Endothelial cell of umbilical vein (primary cell): ENCODE data around the gene CUL2. TPM values are rescaled to one million over a fixed set of nuclear protein-coding genes. Genes with fewer than 3 reads are reported as not detected.

Experiments
- BruUV-seq: library from RNA; stranded (reverse); fragments of 400-500 nt; replicated peaks from 2 replicates; lab custom pipeline; 2021; lab: Mats Ljungman, UMichigan
- CTCF ChIA-PET: fragments of 300-600, 350-600 bp; sonication (Branson Sonifier 250); formaldehyde crosslinking; loops from one replicate; lab custom pipeline; 2021; ENCODE audit warnings: antibody characterized with exemption, inconsistent platforms; lab: Charles Lee
- POLR2A ChIA-PET: fragments of 300-600, 350-600 bp; sonication (Branson Sonifier 250); formaldehyde crosslinking; loops from one replicate; lab custom pipeline; 2021; ENCODE audit warnings: antibody characterized with exemption, inconsistent platforms; lab: Charles Lee
- DNase-seq: peaks from one replicate; pipeline ENCODE4 v3.0.0-alpha.2; 2011; ENCODE audit warnings: low read depth, low spot score
- FAIRE-seq: peaks from 2 replicates; lab custom pipeline; 2011; peaks lifted over from hg19 to GRCh38; lab: Jason Lieb, UNC
- H2AFZ ChIP-seq: 2 replicates; pipeline ENCODE4 v1.6.0; 2012; ENCODE audit warnings: low read depth, low read length, control low read depth, inconsistent platforms
- H3K27ac ChIP-seq: 2 replicates; pipeline ENCODE4 v1.5.1; 2011; ENCODE audit warnings: low read depth, mild to moderate bottlenecking, control low read depth, low read length, moderate library complexity; ENCODE audit not compliant: insufficient read depth
- H3K27me3 ChIP-seq, 2 experiments: 2 replicates each; pipeline versions ENCODE4 v1.6.0 to v1.6.1; 2011; ENCODE audit warnings: low read length in 2 of 2, mixed read lengths in 1 of 2; ENCODE audit not compliant: control insufficient read depth in 2 of 2, insufficient read depth in 2 of 2
- H3K36me3 ChIP-seq, 2 experiments: 2 replicates in 1 of 2; 3 replicates in 1 of 2; pipeline ENCODE4 v1.5.1; 2011; ENCODE audit warnings: low read length in 2 of 2, mild to moderate bottlenecking in 1 of 2, moderate library complexity in 1 of 2; ENCODE audit not compliant: control insufficient read depth in 2 of 2, insufficient read depth in 2 of 2; ENCODE audit errors: extremely low read depth in 1 of 2
- H3K4me1 ChIP-seq: 3 replicates; pipeline ENCODE4 v1.5.1; 2011; ENCODE audit warnings: mild to moderate bottlenecking, low read length; ENCODE audit not compliant: control insufficient read depth, insufficient read depth; ENCODE audit errors: extremely low read depth
- H3K4me2 ChIP-seq: 2 replicates; pipeline ENCODE4 v1.6.1; 2011; ENCODE audit warnings: low read length, control low read depth, mixed read lengths; ENCODE audit not compliant: insufficient read depth
- H3K4me3 ChIP-seq, 3 experiments: fragments of 200-600 bp in 1 of 3; sonication (generic), shearing (Covaris generic) in 1 of 3; replicated peaks in 1 of 3; 2 replicates each; pipeline ENCODE4 v1.5.1; 2011 to 2016; ENCODE audit warnings: control low read depth in 3 of 3, low read length in 3 of 3, mild to moderate bottlenecking in 2 of 3, inconsistent platforms in 1 of 3, low read depth in 1 of 3, moderate library complexity in 1 of 3; ENCODE audit not compliant: insufficient read depth in 1 of 3
- H3K79me2 ChIP-seq: 2 replicates; pipeline ENCODE4 v1.6.0; 2012; ENCODE audit warnings: low read length, inconsistent platforms; ENCODE audit not compliant: control insufficient read depth, insufficient read depth
- H3K9ac ChIP-seq: replicated peaks from 2 replicates; pipeline ENCODE3; 2011; ENCODE audit warnings: low read length, control low read depth; ENCODE audit not compliant: insufficient read depth; ENCODE audit errors: extremely low read depth
- H3K9me1 ChIP-seq: replicated peaks from 3 replicates; pipeline ENCODE4 v1.6.0; 2011; ENCODE audit warnings: mild to moderate bottlenecking, low read length; ENCODE audit not compliant: control insufficient read depth, insufficient read depth; ENCODE audit errors: extremely low read depth
- H3K9me3 ChIP-seq: replicated peaks from 2 replicates; pipeline ENCODE4 v1.5.1; 2012; ENCODE audit warnings: low read length, inconsistent platforms; ENCODE audit not compliant: control insufficient read depth, insufficient read depth
- H4K20me1 ChIP-seq: replicated peaks from 2 replicates; pipeline ENCODE3; 2011; ENCODE audit warnings: mild to moderate bottlenecking, low read length; ENCODE audit not compliant: control insufficient read depth, insufficient read depth; ENCODE audit errors: extremely low read depth
- CTCF ChIP-seq, 2 donors: IDR thresholded peaks; 1 replicate in 1 of 2; 2 replicates in 1 of 2; pipeline ENCODE4 v1.5.1; 2011; ENCODE audit warnings: low read length in 2 of 2, mild to moderate bottlenecking in 2 of 2, moderate library complexity in 2 of 2, control low read depth in 1 of 2, inconsistent platforms in 1 of 2, low read depth in 1 of 2; ENCODE audit not compliant: insufficient read depth in 1 of 2; ENCODE audit errors: extremely low read depth in 1 of 2
- EZH2 ChIP-seq: IDR thresholded peaks from 2 replicates; pipeline ENCODE4 v1.6.1; 2012; ENCODE audit warnings: borderline replicate concordance, low read depth, mild to moderate bottlenecking, moderate library complexity, low read length, inconsistent platforms; ENCODE audit not compliant: severe bottlenecking
- GATA2 ChIP-seq: IDR thresholded peaks from 2 replicates; pipeline ENCODE4 v1.7.0; 2011; ENCODE audit warnings: low read depth, mild to moderate bottlenecking, moderate library complexity, mixed read lengths, low read length; ENCODE audit not compliant: insufficient read length, insufficient read depth
- MAX ChIP-seq: IDR thresholded peaks from 2 replicates; pipeline ENCODE4 v1.6.1; 2011; ENCODE audit not compliant: insufficient read depth, insufficient read length
- MYC ChIP-seq: IDR thresholded peaks from one replicate; pipeline ENCODE4 v1.6.1; 2011; ENCODE audit warnings: mild to moderate bottlenecking, low read depth, low read length
- dilution Hi-C: fragments of 300-500 bp; cut with MboI; formaldehyde crosslinking; loops from one replicate; pipeline ENCODE4 v1.15.0; 2019; ENCODE audit warnings: low sequenced_read_pairs; ENCODE audit not compliant: extremely low pct_ligation_motif_present
- intact Hi-C: fragments of 100-400 bp; cut with micrococcal nuclease; formaldehyde crosslinking; loops from one replicate; pipeline ENCODE4 v1.10.0; 2022
- polyA plus RNA-seq, 4 experiments: library from polyadenylated mRNA; depleted of rRNA in 3 of 4; stranded (reverse) in 3 of 4; unstranded in 1 of 4; fragments of >200 nt; gene quantifications; 2 replicates each; pipeline versions ENCODE4 v1.2.1 to v1.2.3, GENCODE V29; 2011 to 2012; ENCODE audit warnings: missing spikeins in 1 of 4
- total RNA-seq: library from RNA; stranded (reverse); gene quantifications from 2 replicates; pipeline ENCODE4 v1.2.3, GENCODE V29; 2021

CUL2 gene
- total and polyA plus RNA-seq, 2 donors (not counting 3 experiments of a cell fraction or from before 2014, with no cell fraction given) = 11.6 to 45.3 TPM

GRCh38 chr10:35015843-35016408 is 74.2 kb downstream of the CUL2 start:
- H3K36me3 ChIP-seq = peaks cover 0 to 9% of the 10 kb centered on the region in 2 experiments
- ChIA-PET POLR2A (no interaction called here), CTCF (interaction anchor here (0.7 to 3.2 kb wide), 3 partner anchors 11 to 22 kb away, joined by 3 to 19 read pairs (median 8); no protein-coding TSS in a partner anchor)
- no TSS peak for BruUV-seq
- intact Hi-C loops (no loop called here), dilution Hi-C loops (no loop called here)
- no peaks in the 10 kb centered on the region for H3K4me1 ChIP-seq
- no peaks in the 10 kb centered on the region for H3K9me3 ChIP-seq
- H3K27ac ChIP-seq = no peak overlapping the region
- DNase-seq (no peak), FAIRE-seq (no peak)
- H3K4me3 ChIP-seq = no peak overlapping the region
- TF ChIP-seq MYC = no peak
- no peak for TF ChIP-seq MAX
- no peak for TF ChIP-seq EZH2
- TF ChIP-seq GATA2 = no peak
- TF ChIP-seq CTCF (IDR thresholded peaks at IDR 0.05; ENCODE audit: extremely low read depth in 1 of 2, insufficient read depth in 1 of 2, low read depth in 1 of 2, low read length in 2 of 2) = no peak
- H4K20me1 ChIP-seq = no peaks in the 10 kb centered on the region
- no peak overlapping the region for H3K4me2 ChIP-seq
- H3K79me2 ChIP-seq = no peaks in the 10 kb centered on the region
- no peak overlapping the region for H3K9ac ChIP-seq
- H2AFZ ChIP-seq = no peak overlapping the region
- no peaks in the 10 kb centered on the region for H3K27me3 ChIP-seq
- no peaks in the 10 kb centered on the region for H3K9me1 ChIP-seq
